Renal cortical epithelial cell (primary cell): Measurements from ENCODE around the gene LRRC42. TPM values are rescaled to one million over a fixed set of nuclear protein-coding genes. Genes with fewer than 3 reads are reported as not detected.

Experiments
- DNase-seq: peaks from one replicate; pipeline ENCODE4 v3.0.0-alpha.2; 2011; ENCODE audit warnings: low read depth
- total RNA-seq: library from RNA; depleted of rRNA; stranded (reverse); fragments of >200 nt; gene quantifications from 2 replicates; pipeline ENCODE4 v1.2.3, GENCODE V29; 2014

The LRRC42 gene
- total RNA-seq, 1 donor from 2014 or later: 38.6 TPM

DNA sequence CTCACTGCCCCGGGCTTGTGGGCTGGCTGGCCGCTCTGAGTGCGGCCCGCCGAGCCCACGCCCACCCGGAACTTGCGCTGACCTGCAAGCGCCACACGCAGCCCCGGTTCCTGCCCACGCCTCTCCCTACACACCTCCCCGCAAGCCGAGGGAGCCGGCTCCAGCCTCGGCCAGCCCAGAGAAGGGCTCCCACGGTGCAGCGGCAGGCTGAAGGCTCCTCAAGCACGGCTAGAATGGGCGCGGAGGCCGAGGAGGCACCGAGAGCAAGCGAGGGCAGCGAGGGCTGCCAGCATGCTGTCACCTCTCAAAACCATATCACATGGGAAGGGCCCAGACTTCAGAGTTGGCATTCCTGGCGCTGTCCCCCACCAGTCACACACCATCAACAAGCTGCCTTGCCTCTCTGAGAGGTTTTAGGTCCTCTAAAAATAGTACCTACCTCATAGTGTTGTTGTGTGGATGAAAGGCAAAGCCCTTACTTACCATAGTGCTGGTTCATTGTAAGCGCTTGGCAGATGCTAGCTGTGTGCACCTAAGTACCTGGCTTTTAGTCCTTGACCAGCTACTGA, 58.4 kb downstream of the LRRC42 start:
- DNase-seq: no peak

GRCh38 chr1:54006508-54006907, 60.4 kb downstream of the LRRC42 start:
- no peak for DNase-seq

DNA sequence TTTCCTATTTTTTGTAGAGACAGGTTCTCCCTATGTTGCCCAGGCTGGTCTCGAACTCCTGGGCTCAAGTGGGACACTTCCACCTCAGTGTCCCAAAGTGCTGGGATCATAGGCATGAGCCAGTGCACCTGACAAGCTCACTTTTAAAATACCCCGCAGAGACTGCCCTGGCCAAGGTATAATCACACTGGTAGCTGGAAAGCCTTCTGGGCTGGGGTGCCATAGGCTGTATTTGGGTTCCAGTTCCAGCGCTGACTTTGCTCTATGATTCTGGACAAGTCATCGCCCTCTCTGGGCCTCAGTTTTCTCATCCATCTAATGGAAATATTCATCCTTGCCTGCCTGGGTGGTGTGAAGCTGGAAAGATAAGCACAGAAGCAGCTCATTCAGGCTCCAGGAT, 61.5 kb downstream of the LRRC42 start:
- no peak for DNase-seq

- DNase-seq: no peak
Measured at GRCh38 chr1:54008876-54009275, 62.7 kb downstream of the LRRC42 start.

DNA sequence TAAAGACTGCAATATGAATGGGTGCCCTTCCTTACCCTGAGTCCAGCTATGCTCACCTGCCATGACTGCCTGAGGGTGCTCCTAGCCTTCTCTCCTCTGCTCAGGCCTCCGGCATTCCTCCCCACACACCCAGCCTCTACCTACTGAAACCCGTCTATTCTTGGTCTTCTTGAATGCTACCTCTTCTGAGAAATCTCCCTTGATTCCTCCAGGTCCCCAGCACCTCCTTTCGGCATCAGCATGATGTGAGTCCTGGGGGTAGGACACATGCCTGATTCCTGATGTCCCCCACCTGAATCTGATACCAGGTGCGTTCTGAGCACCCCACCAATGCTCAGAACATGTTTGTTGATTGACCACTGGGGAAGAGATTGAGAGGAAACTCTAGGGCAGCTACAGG, 63.3 kb downstream of the LRRC42 start:
- no peak for DNase-seq

DNA sequence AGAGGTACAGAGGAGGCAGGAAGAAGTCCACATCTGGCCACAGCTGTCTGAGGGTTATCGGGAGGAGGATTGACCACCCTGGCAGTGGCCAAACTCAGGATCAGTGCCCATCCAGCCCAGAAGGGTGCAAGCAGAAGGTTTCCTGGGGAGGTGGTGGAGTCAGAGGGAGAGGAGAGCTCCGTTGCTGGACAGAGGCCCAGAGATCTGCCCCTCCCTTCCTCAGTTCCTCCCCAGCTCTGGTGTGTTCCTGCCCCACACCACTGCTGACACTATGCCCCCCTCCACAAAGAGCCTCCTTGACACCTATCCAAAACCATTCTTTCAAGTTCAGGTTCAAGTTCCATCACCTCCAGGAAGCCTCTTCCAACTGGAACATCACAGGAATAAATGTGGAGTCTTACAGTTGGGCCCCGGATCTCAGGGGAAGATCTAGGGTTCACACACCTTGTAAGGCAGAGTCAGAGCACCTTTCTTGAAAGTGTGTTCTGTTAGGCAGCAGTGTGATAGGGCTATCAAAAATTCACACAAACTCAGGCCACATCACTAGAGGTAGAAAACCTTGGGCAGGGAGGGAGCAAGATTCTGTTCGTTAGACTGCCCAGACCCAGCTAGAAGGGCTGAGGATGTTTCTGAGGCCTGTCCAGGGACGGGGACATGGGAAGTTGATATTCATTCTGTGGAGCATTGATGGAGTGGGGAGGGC, 64.4 kb downstream of the LRRC42 start:
- no peak for DNase-seq

- DNase-seq: no peak
Measured at GRCh38 chr1:54011316-54012007, 65.3 kb downstream of the LRRC42 start.

DNA sequence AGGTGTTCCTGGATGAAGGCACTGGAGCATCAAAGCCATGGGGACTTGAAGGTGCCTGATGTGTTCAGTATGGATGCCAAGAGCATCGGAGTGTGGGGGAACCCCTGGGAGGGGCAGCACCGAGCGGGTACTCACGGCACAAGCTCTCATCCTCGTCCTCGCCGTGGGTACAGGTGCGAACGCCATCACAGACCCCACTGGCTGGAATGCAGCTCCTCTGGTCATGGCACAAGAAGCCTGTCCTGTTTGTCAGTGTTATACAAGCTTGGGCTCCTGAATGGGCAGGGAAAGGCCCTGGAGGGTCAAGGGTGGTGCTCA, 65.8 kb downstream of the LRRC42 start:
- no peak for DNase-seq

DNA sequence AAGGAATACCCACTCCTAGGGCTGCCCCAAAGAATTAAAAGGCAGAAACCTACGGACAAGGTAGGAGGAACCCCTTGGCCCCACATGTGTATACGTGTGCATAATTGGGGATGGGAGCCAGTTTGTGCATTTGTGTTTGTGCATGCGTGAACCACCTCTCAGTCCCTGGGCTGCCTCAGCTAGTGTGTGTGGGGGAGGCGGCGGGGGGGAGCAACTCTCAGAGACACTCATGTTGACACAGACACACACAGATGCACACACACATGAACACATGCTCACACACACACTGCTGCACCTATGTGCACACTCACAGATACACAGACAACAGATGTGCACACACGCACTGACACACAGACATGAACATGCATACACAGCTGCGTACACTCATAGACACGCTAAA, 66.7 kb downstream of the LRRC42 start:
- no peak for DNase-seq

DNA sequence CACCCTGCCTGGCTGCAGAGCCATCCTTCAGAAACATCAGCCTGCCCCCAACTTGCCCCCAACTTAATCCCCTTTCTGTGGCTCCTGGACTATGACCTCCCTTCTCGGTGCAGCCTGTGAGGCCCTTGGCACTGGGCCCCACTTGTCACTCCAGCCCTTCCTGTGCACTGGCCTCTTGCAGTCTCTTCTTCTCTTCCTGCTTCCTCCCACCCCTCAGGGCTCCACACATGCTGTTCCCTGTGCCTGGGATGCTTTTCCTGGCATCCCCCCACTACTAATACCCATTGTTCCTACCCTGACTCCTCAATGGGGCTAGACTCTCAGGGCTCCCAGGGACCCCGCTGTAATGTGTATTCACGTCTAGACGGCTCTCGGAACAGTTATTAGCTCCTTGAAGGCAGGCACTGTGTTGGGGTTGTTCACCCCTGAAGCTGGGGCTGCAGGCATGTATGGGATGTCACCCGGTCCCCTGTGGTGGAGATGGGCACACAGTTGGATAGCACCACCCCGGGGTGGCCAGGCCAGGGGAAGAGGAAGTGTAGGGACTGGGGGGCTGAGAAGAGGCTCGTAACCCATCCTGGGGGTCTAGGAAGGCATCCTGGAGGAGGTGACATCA, 67.4 kb downstream of the LRRC42 start:
- no peak for DNase-seq

GRCh38 chr1:54014009-54014629, 68.0 kb downstream of the LRRC42 start:
- no peak for DNase-seq

DNA sequence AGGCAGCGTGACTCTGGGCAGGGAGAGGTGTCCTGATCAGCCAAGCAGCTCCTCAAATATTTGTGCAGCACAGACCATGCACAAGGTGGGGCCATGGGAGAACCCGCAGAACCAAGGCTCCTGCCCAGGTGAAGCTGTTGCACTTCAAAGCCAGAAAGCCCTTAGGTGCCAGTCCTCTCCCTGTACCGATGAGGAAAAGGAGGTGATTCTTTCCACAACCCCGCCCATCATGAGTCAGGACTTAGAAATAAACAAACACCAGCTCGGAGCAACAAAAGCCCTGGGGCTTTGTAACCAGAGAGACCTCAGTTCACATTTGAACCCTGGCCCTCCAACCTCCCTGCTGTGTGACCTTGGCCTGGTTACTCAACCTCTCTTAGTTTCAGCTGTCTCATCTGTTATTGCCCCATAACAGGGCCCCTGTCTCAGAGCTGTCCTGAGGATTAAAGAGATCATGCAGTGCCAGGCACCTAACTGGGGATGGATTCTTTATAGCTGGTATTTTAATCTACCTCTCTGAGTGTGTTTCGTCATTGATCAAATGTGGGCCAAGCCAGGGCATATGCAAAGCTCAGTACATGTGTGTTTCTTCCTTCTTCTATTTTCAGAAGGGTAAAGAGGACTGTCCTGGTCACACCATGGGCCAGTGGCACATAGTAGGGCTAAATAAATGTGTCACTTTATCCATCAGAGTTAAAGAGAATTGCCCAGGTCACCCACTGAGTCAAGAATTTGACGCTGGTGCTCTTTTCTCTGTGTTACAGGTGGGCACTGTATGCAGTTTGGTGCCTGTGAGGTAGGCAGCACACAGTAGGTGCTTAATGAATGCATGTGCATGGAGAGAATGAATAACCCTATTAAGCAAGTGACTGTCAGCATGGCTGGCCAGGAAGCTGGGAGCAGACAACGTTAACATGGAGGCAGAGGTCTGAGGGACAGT, 70.5 kb downstream of the LRRC42 start:
- peak; percentile 85 for DNase-seq

Other genes with a start within 250 kb of the LRRC42 start
- gene GLIS1, start 207.2 kb upstream of the LRRC42 start, total RNA-seq: 0.17 and 0.60 TPM in 2 replicates
- 23.3 and 35.1 TPM in 2 replicates for gene NDC1, start 108.1 kb upstream of the LRRC42 start, total RNA-seq
- gene YIPF1, start 56.6 kb upstream of the LRRC42 start, total RNA-seq: 24.7 and 30.3 TPM in 2 replicates
- gene DIO1, start 52.2 kb upstream of the LRRC42 start, total RNA-seq: not detected in 2 replicates
- gene IFT25, start 651 bp upstream of the LRRC42 start, total RNA-seq: 20.5 and 23.7 TPM in 2 replicates
- not detected in 2 replicates for gene LDLRAD1, start 71.8 kb downstream of the LRRC42 start, total RNA-seq
- 227 and 426 TPM in 2 replicates for gene TMEM59, start 106.9 kb downstream of the LRRC42 start, total RNA-seq
- gene TCEANC2, start 107.3 kb downstream of the LRRC42 start, total RNA-seq: 2.1 and 5.3 TPM in 2 replicates
- not detected in 2 replicates for gene CDCP2, start 206.7 kb downstream of the LRRC42 start, total RNA-seq